Adrenal gland (tissue), 12 donors: ENCODE data around the gene DGLUCY. TPM values are rescaled to one million over a fixed set of nuclear protein-coding genes. Genes with fewer than 3 reads are reported as not detected.
"Not testable (repeated sequence)": the region's sequence is repeated elsewhere in the genome, so short reads cannot be mapped to it uniquely, and the experiment has no call there.

Experiments
- DNase-seq, 7 donors: peaks; one replicate each; pipeline ENCODE4 v3.0.0-alpha.2; 2019 to 2020
- H3K27ac ChIP-seq, 5 donors: fragments of 200-600 bp; sonication (generic) in 4 of 5; 1 replicate in 3 of 5; 2 replicates in 2 of 5; pipeline versions ENCODE4 v1.5.1 to v1.8.0; 2016 to 2020; ENCODE audit warnings: mild to moderate bottlenecking in 1 of 5
- H3K27me3 ChIP-seq: fragments of 200-600 bp; 2 replicates; pipeline ENCODE4 v1.8.0; 2021
- H3K36me3 ChIP-seq, 2 donors: fragments of 200-600 bp; replicated peaks in 1 of 2; 1 replicate in 1 of 2; 2 replicates in 1 of 2; pipeline versions ENCODE4 v1.5.1 to v1.8.0; 2018 to 2022
- H3K4me1 ChIP-seq, 2 donors: fragments of 200-600 bp; replicated peaks in 1 of 2; 1 replicate in 1 of 2; 2 replicates in 1 of 2; pipeline versions ENCODE4 v1.5.1 to v1.8.0; 2018 to 2021
- H3K4me3 ChIP-seq, 4 donors: fragments of 200-600 bp; sonication (generic) in 3 of 4; one replicate each; pipeline ENCODE4 v1.5.1; 2016 to 2018
- H3K9me3 ChIP-seq, 3 donors: fragments of 200-600 bp; sonication (generic) in 1 of 3; replicated peaks in 1 of 3; 1 replicate in 2 of 3; 2 replicates in 1 of 3; pipeline versions ENCODE4 v1.5.1 to v1.8.0; 2016 to 2021
- POLR2A ChIP-seq, 2 donors: fragments of 450-650 bp; IDR thresholded peaks; one replicate each; pipeline ENCODE4 v1.6.1; 2017; ENCODE audit warnings: antibody characterized with exemption in 2 of 2, mild to moderate bottlenecking in 2 of 2, moderate library complexity in 1 of 2
- WGBS, 4 donors: extraction: QIAGEN DNeasy Blood & Tissue Kit in 2 of 4; methylation state at CpG; one replicate each; pipeline versions ENCODE4 v1.1.5 to v1.1.7; 2013 to 2017; 5-methylcytosine and 5-hydroxymethylcytosine counted together
- intact Hi-C, 2 donors: fragments of 100-400 bp; cut with DNase I; formaldehyde crosslinking; loops; one replicate each; pipeline versions ENCODE4 v1.14.1 to v1.15.0; 2022 to 2023
- polyA plus RNA-seq, 3 donors: library from polyadenylated mRNA; stranded (reverse); fragments of 200-250 nt in 2 of 3; fragments of 350-450 nt in 1 of 3; fragmentation: Illumina TruSeq in 1 of 3; extraction: RNeasy Lipid Tissue Mini Kit (QIAGEN cat#74804) in 1 of 3; gene quantifications; one replicate each; pipeline ENCODE4 v1.2.3, GENCODE V29; 2013 to 2014
- total RNA-seq, 9 donors: library from RNA; depleted of rRNA in 4 of 9; stranded (reverse); fragments of >200 nt in 4 of 9; fragments of 120-200 nt in 1 of 9; fragmentation: NEBNext Ultra II Directional in 1 of 9; extraction: Animal tissue kit (Norgen Biotek cat#: 25700) in 1 of 9; gene quantifications; one replicate each; pipeline versions ENCODE4 v1.1.0 to v1.2.4, GENCODE V29; 2013 to 2023
- TF ChIP-seq, protein P1 (sequence below), 6 experiments: fragments of 450-650 bp in 4 of 6; fragments of 200-600 bp in 2 of 6; sonication (generic) in 1 of 6; IDR thresholded peaks; 1 replicate in 5 of 6; 2 replicates in 1 of 6; pipeline versions ENCODE4 v1.5.1 to v1.8.0; 2016 to 2021; ENCODE audit warnings: antibody characterized with exemption in 6 of 6, mild to moderate bottlenecking in 2 of 6, moderate library complexity in 1 of 6
- donor health status: healthy with polysubstance abuse.
- donor health status: Bipolar disorder and iron deficiency.
- donor health status: DM: yes; HTN: yes; CAD: no.
- donor health status: DM: no; HTN: no; CAD: no.
- donor health status: DM: no; HTN: no; CAD: no.
- donor health status: DM: yes; HTN: yes; CAD: no.

DGLUCY gene
- total and polyA plus RNA-seq, 12 donors, result 48.9 to 93.4 (median 70.9) TPM

DNA sequence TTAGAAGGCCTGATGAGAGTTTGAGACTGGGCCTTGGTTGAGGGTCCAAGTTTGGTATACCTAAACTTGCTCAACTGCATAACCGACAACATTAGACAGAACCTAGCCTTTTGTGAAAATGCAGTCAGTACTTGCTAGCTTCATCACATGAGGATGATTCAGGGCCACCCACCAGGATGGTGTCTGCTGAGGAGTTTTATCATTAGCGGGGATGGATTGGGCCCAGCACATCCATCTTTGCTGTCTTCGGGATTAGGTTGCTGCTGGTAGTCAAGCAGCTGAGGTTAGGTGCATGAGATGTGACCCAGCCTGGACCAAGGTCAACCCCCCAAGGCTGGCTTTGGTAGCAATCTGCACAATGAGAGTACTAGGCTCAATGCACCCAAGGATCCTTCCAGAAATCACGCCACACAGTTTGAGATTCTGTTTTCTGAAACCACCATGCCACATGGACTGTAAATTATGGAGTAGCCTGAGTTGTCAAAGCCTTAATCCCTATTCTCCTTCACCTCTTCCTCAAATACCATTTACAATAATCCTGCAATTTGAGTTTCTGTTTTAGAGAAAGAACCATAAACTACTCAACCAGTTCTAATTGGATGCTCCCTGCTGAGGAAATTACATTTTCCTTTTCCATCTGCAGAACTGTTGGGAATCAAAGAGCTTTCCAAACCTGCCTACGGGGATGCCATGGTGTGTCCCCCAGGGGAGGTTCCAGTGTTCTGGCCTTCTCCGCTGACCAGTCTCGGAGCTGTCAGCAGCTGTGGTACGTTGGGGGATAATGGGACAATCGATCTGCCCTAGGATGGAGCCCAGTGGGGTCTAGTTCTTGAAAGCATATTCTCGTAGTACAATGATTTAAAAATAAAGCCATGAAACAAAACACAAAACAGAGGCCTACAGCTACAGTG is 61.7 kb downstream of the DGLUCY start:
- Histone ChIP-seq H3K27me3 (no peaks in the 10 kb centered on the region), H3K9me3 (no peaks in the 10 kb centered on the region), H3K4me3 (no peak overlapping the region), H3K27ac (no peak overlapping the region), H3K36me3 (peaks cover 0 to 19% of the 10 kb centered on the region in 2 donors), H3K4me1 (peaks cover 0 to 1% of the 10 kb centered on the region in 2 donors)
- intact Hi-C loops, result loop anchor here (2.0 to 5.0 kb wide), 2 partner anchors 112 to 273 kb away; no protein-coding TSS in a partner anchor
- 89 to 95% (median 91%) methylated on average over 10 of the region's 10 CpGs for WGBS, 4 donors
- TF ChIP-seq POLR2A (IDR thresholded peaks at IDR 0.05), result no peak
- TF ChIP-seq, protein P1, sequence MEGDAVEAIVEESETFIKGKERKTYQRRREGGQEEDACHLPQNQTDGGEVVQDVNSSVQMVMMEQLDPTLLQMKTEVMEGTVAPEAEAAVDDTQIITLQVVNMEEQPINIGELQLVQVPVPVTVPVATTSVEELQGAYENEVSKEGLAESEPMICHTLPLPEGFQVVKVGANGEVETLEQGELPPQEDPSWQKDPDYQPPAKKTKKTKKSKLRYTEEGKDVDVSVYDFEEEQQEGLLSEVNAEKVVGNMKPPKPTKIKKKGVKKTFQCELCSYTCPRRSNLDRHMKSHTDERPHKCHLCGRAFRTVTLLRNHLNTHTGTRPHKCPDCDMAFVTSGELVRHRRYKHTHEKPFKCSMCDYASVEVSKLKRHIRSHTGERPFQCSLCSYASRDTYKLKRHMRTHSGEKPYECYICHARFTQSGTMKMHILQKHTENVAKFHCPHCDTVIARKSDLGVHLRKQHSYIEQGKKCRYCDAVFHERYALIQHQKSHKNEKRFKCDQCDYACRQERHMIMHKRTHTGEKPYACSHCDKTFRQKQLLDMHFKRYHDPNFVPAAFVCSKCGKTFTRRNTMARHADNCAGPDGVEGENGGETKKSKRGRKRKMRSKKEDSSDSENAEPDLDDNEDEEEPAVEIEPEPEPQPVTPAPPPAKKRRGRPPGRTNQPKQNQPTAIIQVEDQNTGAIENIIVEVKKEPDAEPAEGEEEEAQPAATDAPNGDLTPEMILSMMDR (IDR thresholded peaks at IDR 0.05), result no peak
- no peak for DNase-seq

DNA sequence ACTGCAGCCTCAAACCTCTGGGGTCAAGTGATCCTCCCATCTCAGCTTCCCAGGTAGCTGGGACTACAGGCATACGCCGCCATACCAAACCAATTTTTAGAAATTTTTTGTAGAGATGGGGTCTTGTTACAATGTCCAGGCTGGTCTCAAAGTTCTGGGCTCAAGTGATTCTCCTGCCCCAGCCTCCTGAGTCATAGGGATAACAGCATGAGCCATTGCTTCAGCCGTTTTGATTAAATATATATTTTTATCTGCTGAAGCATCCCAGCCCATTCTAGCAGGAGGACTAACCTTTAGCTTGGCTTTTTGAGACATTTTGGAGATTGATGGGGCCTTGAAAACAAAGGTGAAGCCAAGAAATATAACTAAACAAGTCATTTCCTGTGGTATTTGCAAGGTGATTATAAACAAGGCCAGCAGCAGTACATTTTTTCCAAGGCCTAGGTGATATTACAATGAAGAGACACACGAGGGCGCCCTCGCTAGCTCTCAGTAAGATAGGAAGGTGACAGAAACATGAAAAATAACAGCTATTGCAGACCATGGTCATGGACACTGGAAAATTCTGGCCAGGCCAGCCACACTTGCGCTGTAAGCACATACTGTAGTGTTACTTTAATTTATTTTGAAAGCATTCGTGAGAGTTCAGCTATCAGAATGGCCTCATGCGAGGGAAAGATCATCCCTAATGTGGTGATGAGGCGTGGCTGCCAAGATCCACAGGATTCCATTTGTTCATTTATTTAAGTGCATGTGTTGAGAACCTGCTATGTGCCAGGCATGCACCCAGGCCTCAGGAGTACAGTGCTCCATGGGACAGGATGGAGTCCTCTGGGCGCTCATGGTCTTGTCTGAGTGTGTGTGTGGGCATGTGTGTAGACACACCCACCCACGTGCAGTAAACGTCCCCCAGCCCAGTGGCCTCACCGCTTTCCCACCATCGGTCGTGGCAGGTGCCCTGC is 63.5 kb downstream of the DGLUCY start:
- intact Hi-C loops, result loop anchor here (5.0 kb wide), 1 partner anchor 110 kb away; no protein-coding TSS in a partner anchor
- TF ChIP-seq, protein P1 (IDR thresholded peaks at IDR 0.05), result peak; percentile 61 to 83 (median 76)
- no peak for TF ChIP-seq POLR2A (IDR thresholded peaks at IDR 0.05)
- no peaks in the 10 kb centered on the region for H3K9me3 ChIP-seq
- H3K27ac ChIP-seq, result no peak overlapping the region
- H3K27me3 ChIP-seq, result no peaks in the 10 kb centered on the region
- peak; percentile 39 to 85 (median 64) for DNase-seq
- H3K36me3 ChIP-seq, result peaks cover 0 to 33% of the 10 kb centered on the region in 2 donors
- WGBS, 4 donors, result 69 to 71% (median 70%) methylated on average over 14 to 16 of the region's 16 CpGs
- H3K4me3 ChIP-seq, result no peak overlapping the region
- no peaks in the 10 kb centered on the region for H3K4me1 ChIP-seq

DNA sequence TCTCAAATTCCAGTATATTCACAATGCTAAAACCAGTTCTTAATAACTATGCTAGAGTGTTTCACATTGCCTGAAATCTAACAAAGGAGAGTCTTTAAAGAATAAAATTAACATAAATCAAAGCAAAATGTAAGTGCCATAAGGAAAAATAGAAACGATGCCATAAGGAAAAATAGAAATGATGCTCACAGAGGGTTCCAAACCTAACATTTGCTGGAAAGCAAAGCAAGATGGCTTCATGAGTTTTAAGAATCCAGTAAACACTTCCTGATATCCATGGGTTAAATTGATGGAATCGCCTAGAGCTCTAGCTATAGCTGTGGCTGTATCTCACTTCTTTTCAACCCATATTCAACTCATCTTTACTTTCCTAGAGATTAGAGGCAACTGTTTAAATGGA is 66.7 kb downstream of the DGLUCY start:
- Histone ChIP-seq H3K4me3 (no peak overlapping the region), H3K36me3 (peaks cover 0 to 44% of the 10 kb centered on the region in 2 donors), H3K9me3 (no peaks in the 10 kb centered on the region), H3K27me3 (no peaks in the 10 kb centered on the region), H3K4me1 (no peaks in the 10 kb centered on the region), H3K27ac (no peak overlapping the region)
- intact Hi-C loops, result no loop called here
- DNase-seq, result no peak
- WGBS, 4 donors, result 84 to 88% (median 87%) methylated on average over 2 of the region's 2 CpGs
- TF ChIP-seq, protein P1 (IDR thresholded peaks at IDR 0.05), result no peak
- no peak for TF ChIP-seq POLR2A (IDR thresholded peaks at IDR 0.05)

DNA sequence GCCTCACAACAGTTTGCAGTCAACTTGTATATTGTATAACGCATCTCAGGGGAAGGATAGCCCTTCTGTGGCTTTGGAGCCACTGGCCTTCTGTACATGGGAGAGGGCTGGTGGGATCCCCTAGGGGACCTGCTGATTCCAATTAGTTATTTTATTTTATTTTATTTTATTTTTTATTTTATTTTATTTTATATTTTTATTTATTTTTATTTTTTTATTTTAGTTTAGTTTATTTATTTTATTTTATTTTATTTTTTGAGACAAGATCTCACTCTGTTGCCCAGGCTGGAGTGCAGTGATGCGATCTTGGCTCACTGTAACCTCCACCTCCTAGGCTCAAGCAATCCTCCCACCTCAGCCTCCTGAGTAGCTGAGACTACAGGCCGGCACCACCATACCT is 68.9 kb downstream of the DGLUCY start:
- H3K4me3 ChIP-seq, DNase-seq, H3K27me3 ChIP-seq, H3K9me3 ChIP-seq, intact Hi-C loops, H3K4me1 ChIP-seq, H3K27ac ChIP-seq: not testable (repeated sequence)
- WGBS, 4 donors, result 96 to 100% (median 98%) methylated on average over 3 of the region's 3 CpGs
- peaks cover 0 to 59% of the 10 kb centered on the region in 2 donors for H3K36me3 ChIP-seq
